Lower leg skin (tissue), 3 donors: ENCODE results near the gene MAGI3.

Experiments
- POLR2A ChIP-seq, 2 donors: fragments of 450-650 bp; IDR thresholded peaks; one replicate each; pipeline ENCODE4 v1.6.1; 2016 to 2017; ENCODE audit warnings: antibody characterized with exemption in 2 of 2, mild to moderate bottlenecking in 1 of 2, moderate library complexity in 1 of 2
- TF ChIP-seq, protein P1 (sequence below), 3 donors: fragments of 450-650 bp; IDR thresholded peaks; one replicate each; pipeline ENCODE4 v1.5.1; 2016; ENCODE audit warnings: antibody characterized with exemption in 3 of 3, mild to moderate bottlenecking in 3 of 3, moderate library complexity in 2 of 3

DNA sequence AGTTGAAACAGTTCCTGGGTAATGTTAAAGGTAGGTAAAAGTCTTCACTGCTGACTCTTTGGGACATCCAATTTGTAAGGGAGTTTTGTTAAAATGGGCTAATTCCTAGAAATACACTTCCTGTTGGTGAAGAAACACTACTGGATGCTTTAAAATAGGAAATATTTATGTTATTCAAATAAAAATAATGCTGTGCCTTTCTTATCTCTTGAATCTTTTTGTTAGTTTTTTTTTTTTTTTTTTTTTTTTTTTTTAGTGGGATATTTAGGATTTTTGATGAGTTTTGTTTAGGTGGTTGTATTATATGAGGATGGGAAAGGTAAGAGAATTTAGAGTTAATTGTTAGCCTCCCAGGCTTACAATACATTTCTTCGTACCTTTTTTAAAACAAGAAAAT lies 4.5 kb downstream of the MAGI3 start:
- TF ChIP-seq, protein P1, sequence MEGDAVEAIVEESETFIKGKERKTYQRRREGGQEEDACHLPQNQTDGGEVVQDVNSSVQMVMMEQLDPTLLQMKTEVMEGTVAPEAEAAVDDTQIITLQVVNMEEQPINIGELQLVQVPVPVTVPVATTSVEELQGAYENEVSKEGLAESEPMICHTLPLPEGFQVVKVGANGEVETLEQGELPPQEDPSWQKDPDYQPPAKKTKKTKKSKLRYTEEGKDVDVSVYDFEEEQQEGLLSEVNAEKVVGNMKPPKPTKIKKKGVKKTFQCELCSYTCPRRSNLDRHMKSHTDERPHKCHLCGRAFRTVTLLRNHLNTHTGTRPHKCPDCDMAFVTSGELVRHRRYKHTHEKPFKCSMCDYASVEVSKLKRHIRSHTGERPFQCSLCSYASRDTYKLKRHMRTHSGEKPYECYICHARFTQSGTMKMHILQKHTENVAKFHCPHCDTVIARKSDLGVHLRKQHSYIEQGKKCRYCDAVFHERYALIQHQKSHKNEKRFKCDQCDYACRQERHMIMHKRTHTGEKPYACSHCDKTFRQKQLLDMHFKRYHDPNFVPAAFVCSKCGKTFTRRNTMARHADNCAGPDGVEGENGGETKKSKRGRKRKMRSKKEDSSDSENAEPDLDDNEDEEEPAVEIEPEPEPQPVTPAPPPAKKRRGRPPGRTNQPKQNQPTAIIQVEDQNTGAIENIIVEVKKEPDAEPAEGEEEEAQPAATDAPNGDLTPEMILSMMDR (IDR thresholded peaks at IDR 0.05), result no peak
- no peak for TF ChIP-seq POLR2A (IDR thresholded peaks at IDR 0.05)
